HG02938 (cell line): ENCODE results near the gene ADGRV1.
"Not testable (repeated sequence)": the region's sequence is repeated elsewhere in the genome, so short reads cannot be mapped to it uniquely, and the experiment has no call there.

Experiments used
- ATAC-seq: cut with Tn5 transposase; IDR thresholded peaks from one replicate; pipeline ENCODE4 v1.9.1; 2021; ENCODE audit warnings: mild to moderate bottlenecking, moderate library complexity; ENCODE audit not compliant: unreplicated experiment

Gene ADGRV1

DNA sequence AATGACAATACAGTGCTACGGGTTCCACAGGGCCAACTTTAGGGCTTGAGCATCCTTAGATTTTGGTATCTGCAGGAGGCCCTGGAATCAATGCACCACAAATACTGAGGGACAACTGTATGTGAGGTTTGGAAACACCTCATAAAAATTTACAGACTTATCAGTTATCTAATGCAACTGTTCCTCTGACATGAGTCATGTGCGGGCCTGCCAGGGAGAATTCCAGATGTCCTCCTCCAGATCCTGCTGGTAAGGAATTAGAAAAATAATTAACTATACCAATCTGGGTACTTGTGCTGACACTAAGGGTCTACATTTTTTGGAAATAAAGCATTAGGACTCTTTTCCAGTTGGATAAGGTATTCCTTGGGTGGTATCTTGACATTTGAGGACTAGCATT, 491.2 kb downstream of the ADGRV1 start:
- no peak for ATAC-seq

DNA sequence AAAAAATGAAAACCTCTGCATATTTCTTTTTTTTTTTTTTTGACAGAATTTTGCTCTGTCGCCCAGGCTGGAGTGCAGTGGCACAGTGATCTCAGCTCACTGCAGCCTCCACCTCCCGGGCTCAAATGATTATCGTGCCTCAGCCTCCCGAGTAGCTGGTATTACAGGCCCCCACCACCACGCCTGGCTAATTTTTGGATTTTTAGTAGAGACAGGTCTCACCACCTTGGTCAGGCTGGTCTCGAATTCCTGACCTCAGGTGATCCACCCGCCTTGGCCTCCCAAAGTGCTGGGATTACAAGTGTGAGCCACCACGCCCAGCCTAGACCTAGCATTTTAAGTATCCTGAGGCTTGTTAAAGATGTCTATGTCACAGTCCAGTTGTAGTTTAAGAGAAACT, 493.8 kb downstream of the ADGRV1 start:
- ATAC-seq, result not testable (repeated sequence)

- no peak for ATAC-seq
Measured at GRCh38 chr5:91052977-91053740, 494.6 kb downstream of the ADGRV1 start.

DNA sequence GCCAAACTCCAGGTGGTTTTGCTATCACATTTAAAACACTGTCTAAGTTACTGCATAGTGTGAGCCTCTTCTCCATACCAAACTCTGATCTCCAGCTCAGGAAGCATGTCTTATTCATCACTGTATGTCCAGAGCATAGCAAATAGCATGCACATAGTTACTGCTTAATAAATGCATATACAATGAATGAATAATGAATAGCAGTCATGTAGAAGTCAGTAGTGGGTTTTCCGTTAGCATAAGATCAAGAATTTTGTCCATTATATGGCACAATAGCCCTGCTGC, 495.1 kb downstream of the ADGRV1 start:
- ATAC-seq, result no peak

GRCh38 chr5:91058155-91058554, 499.6 kb downstream of the ADGRV1 start:
- ATAC-seq, result no peak

DNA sequence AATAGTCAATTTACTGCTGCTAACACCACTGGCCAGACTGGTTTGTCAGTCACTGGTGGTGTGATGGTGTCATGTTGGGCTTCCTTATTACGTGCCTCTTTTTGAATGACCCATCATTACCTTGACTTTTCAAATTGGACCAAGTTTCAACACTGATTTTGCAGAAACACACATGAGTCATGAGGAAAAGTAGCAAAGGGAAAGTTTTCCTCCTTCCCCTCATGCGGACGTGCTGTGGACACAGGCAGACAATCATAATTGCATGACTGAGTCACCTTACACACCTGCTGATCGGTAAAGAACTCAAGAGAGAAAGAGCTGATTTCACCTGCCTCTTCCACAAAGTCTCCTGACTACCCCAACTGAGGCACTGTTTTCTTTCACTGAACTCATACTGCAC, 500.0 kb downstream of the ADGRV1 start:
- no peak for ATAC-seq

DNA sequence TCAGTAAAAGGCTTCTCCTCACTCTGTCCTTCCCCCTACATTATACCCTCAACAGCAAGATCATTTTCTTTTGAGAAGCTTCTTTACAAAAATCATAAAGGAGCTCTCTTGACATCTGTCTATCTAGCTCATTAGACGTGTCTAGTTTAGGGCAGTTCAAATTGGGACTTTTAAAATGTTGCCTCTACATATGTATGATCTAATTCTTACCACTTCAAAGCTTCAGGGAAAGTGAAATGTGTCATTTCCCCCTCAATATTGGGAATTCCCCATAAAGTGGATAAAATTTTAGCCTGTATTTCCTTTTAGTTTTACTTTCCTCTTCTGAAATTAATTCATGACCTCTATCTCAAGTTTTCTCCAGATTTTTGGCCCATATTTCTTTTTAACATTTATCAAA, 500.8 kb downstream of the ADGRV1 start:
- ATAC-seq, result peak; percentile 86

- ATAC-seq, result no peak
Measured at GRCh38 chr5:91061094-91061493, 502.5 kb downstream of the ADGRV1 start.

DNA sequence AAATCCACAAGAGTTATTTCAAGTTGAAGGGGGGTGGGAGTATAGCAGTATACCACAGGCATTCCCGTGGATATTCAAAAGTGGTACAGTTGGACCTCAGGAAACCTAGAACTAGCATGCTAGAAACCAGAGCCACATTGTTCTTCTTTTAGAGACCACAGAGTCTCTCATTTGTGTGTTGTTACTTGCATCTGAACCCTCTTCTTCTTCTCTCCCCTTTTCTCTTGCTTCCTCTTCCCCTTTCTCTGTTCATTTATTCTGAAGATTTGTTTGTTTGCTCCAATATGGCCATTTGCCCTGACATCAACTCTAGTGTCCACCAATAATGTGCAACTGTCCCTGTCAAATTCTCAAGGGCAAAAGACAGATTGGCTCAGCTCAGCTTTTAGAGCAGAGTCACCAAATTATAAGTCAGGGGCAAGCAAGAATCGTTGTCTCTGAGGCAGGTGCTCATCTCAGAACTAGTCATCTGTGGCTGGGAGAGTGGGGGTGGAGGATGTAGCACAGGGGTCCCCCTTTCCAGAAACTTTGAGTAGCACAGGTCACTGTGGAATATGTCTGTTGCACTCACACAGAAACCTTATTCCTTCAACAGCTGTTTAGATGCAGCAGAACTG, 503.5 kb downstream of the ADGRV1 start:
- ATAC-seq, result no peak

GRCh38 chr5:91063098-91063690, 504.6 kb downstream of the ADGRV1 start:
- not testable (repeated sequence) for ATAC-seq

GRCh38 chr5:91065496-91065895, 506.9 kb downstream of the ADGRV1 start:
- no peak for ATAC-seq

DNA sequence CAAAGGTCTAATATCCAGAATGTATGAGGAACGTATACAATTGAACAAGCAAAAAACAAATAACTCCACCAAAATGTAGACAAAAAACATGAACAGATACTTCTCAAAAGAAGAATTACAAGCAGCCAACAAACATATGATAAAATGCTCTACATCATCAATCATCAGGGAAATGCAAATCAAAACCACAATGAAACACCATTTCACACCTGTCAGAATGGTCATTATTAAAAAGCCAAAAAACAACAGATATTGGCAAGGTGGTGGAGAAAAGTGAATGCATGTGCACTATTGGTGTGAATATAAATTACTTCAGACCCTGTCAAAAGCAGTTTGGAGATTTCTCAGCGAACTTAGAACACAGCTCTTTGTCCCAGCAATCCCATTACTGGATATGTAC, 510.8 kb downstream of the ADGRV1 start:
- no peak for ATAC-seq

DNA sequence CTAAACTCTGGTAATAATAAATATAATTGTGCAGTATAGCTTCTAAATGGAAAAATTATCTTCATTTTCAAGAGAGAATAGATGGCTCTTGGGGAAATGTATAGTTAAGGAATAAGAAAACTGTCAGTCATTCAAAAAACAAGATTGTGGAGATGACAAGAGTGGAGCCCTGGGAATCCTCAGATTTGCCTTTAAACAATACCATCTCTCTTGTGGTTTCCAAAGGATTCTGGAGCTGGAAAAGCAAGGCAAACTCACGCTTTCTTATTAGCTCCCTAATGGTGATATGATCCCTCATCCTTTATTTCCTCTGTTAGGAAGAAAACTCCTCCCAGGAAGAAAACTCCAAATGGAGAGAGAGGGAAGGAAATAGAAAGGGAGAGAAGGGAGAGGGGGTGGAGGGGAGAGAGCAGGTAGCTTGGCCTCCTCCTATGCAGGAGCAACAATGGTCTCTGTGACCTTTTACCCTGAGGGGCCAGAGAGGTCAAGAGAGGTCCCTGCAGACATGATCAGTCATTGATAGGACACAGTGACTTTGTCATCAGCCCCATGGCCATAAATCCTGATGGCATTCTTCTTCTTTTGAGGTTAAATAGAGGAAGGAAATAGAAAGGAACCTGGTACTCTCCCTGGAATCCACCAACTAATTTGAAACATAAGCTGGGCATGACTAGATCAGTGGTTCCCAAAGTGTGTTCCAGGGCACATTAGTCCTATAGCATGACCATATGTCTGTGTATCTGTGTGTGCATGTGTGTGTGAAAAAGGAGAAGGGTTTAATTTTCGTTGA, 512.4 kb downstream of the ADGRV1 start:
- ATAC-seq, result no peak

GRCh38 chr5:91072881-91073280, 514.3 kb downstream of the ADGRV1 start:
- ATAC-seq, result no peak

DNA sequence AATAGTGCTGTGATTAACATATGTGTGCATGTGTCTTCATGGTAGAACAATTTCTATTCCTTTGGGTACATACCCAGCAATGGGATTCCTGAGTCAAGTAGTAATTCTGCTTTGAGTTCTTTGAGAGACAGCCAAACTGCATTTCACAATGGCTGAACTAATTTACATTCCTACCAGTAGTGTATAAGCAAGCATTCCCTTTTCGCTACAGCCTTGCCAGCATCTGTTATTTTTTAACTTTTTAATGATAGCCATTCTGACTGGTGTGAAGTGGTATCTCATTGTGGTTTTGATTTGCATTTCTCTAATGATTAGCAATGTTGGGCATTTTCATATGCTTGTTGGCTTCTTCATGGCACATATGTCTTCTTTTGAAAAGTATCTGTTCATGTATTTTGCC, 516.0 kb downstream of the ADGRV1 start:
- ATAC-seq, result peak; percentile 57

- ATAC-seq, result no peak
Measured at GRCh38 chr5:91076138-91076537, 517.5 kb downstream of the ADGRV1 start.

DNA sequence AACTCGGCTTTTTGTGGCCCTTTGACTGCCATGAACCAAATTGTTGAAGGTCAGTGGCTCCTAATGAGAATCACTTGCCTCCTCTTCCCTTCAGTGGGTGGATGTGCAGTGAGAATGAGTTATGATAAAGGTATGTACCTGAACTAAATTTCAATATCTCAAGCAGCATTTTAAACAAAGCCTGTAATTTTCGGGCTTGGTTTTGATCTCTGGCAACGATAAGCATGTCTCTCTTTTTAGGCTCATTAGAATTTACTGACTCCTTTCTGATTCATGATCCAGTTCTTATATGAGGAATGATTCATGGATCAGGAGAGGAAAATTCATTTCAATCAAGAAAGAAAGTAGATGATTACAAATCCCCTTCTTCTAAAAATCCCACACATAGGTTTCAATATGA, 519.0 kb downstream of the ADGRV1 start:
- no peak for ATAC-seq

DNA sequence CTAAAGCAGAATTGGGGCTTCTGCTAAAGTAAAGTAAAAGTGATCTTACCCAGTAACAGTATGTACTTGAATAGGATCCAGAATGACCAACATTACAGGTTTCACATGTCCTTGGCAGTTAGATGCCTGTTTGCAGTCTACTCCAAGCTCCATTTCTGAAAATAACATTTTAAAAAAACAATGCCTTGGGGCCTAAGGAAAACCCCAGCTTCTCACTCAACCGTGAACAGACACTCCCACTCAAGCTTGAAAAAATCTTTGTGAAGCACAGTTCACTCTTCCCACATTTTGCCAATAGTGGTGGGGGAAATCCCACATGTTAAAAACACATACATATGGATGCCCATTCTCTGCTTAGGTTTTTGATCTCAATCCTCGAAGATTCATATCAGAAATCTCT, 520.4 kb downstream of the ADGRV1 start:
- ATAC-seq, result no peak

DNA sequence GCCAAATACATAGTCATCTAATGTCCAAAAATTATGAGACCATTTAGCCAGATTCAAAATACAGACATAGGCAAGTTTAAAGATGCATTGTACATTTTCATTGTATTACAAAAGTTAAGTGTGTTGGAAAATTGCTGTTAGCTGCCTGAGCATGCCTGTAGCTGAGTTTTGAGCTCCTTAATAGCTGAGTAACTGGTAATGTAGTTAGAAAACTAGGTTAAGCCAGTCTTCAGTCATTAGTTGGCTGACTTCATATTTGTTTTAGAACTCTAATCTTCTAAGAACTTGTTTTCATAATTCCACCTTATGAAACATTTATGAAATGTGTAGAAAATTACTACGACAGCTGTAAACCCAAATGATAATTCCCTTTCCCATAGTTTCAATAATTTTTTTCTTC, 531.2 kb downstream of the ADGRV1 start:
- no peak for ATAC-seq

- ATAC-seq, result no peak
Measured at GRCh38 chr5:91090995-91091394, 532.4 kb downstream of the ADGRV1 start.

DNA sequence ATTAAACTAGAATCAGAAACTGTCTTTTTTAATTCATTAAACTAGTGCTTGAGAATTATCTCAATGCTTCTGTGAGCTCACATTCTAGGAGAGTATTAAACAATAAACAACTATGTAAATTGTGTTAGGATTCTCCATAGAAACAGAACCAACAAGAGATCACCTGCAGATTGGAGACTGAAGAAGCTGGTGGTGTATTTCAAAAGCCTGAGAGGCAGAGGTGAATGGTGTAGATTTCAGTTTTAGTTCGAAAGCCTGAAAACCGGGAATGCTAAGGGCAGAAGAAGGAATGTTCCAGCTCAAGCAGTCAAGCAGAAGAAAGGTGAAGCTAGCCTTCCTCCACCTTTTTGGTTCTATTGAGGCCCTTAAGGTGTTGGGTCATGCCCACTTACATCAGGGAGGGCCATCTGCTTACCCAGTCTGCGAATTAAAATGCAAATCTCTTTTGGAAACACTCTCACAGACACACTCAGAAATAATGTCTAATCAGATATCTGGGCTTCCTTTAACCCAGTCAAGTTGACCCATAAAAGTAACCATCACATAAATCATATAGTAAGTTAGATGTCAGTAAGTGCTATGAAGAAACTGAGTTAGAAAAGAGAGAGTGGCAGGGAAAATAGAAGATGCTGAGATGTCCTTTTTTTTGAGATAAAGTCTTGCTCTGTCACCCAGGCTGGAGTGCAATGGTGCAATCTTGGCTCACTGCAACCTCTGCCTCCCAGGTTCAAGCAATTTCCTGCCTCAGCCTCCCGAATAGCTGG, 533.1 kb downstream of the ADGRV1 start:
- no peak for ATAC-seq
